ENCODE results near the gene SAP130.

DNA sequence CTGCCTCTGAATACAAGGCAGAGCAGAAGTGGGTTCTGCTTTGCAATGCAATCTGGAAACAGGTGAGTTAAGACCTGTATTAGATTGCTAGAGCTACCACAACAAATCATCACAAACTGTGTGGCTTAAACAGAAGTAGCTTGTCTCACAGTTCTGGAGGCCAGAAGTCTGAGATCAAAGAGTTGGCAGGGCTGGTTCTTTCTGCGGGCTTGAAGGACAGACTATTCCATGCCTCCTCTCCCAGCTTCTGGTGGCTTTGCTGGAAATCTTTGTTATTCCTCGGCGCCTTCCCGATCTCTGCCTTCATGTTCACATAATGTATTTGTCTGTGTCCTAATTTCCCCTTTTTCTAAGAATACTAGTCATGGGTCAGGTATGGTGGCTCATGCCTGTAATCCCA lies 58.4 kb downstream of the SAP130 start:
- TF ChIP-seq POLR2AphosphoS5 (IDR thresholded peaks at IDR 0.05; ENCODE audit: low read depth, low read length) (no peak), JUND (IDR thresholded peaks at IDR 0.05; ENCODE audit: low read length) (no peak)

Measured in H1 (cell line).